Left lung (tissue), 10 donors: ENCODE data around the gene AKR1B1. TPM values are rescaled to one million over a fixed set of nuclear protein-coding genes. Genes with fewer than 3 reads are reported as not detected.
A peak's percentile ranks its signal among the peaks of the same experiment; 100 is the strongest.

Experiments used
- ATAC-seq: fragments of 200-7000 bp; cut with Tn5 transposase; one replicate; pipeline ENCODE4 v1.9.1; 2020; ENCODE audit warnings: moderate library complexity
- DNase-seq, 4 donors: peaks; one replicate each; pipeline ENCODE4 v3.0.0-alpha.2; 2013 to 2020
- H3K27ac ChIP-seq, 2 donors: fragments of 200-600 bp; sonication (generic) in 1 of 2; one replicate each; pipeline versions ENCODE4 v1.5.0 to v1.8.0; 2020 to 2021
- H3K27me3 ChIP-seq, 2 donors: fragments of 200-600 bp; sonication (generic) in 1 of 2; one replicate each; pipeline versions ENCODE4 v1.5.0 to v1.8.0; 2020 to 2021
- H3K36me3 ChIP-seq, 2 donors: fragments of 200-600 bp; sonication (generic) in 1 of 2; one replicate each; pipeline versions ENCODE4 v1.5.0 to v1.8.0; 2020 to 2021
- H3K4me1 ChIP-seq, 2 donors: fragments of 200-600 bp; one replicate each; pipeline ENCODE4 v1.8.0; 2021
- H3K4me3 ChIP-seq, 2 donors: fragments of 200-600 bp; sonication (generic) in 1 of 2; one replicate each; pipeline versions ENCODE4 v1.5.0 to v1.8.0; 2020 to 2021; ENCODE audit warnings: mild to moderate bottlenecking in 1 of 2
- H3K9me3 ChIP-seq, 2 donors: fragments of 200-600 bp; sonication (generic) in 1 of 2; one replicate each; pipeline versions ENCODE4 v1.5.0 to v1.8.0; 2020 to 2021
- CTCF ChIP-seq, 2 donors: fragments of 200-600 bp; sonication (generic) in 1 of 2; IDR thresholded peaks; one replicate each; pipeline versions ENCODE4 v1.5.0 to v1.8.0; 2021; ENCODE audit warnings: antibody characterized with exemption in 2 of 2
- intact Hi-C, 2 donors: fragments of 100-400 bp; cut with DNase I; formaldehyde crosslinking; loops; one replicate each; pipeline versions ENCODE4 v1.11.2 to v1.14.2; 2022
- polyA plus RNA-seq, 6 donors: library from polyadenylated mRNA; unstranded; fragments of 120-200 nt; gene quantifications; one replicate each; pipeline ENCODE4 v1.2.1, GENCODE V29; 2013; ENCODE audit not compliant: insufficient read length in 6 of 6
- total RNA-seq, 2 donors: library from RNA; stranded (reverse); fragmentation: NEBNext Ultra II Directional; extraction: Animal tissue kit (Norgen Biotek cat#: 25700); gene quantifications; one replicate each; pipeline ENCODE4 v1.2.1, GENCODE V29; 2021
- donor health status: DM: no; HTN: yes; CAD: no.
- donor health status: DM: no; HTN: no; CAD: no.

Gene AKR1B1
- total and polyA plus RNA-seq, 8 donors: 63.8 to 85.0 (median 69.3) TPM

- H3K27ac ChIP-seq: no peak overlapping the region
- no peaks in the 10 kb centered on the region for H3K27me3 ChIP-seq
- DNase-seq (no peak), ATAC-seq (no peak)
- intact Hi-C loops: no loop called here
- H3K4me3 ChIP-seq: no peak overlapping the region
- peaks cover 0 to 2% of the 10 kb centered on the region in 2 donors for H3K9me3 ChIP-seq
- TF ChIP-seq CTCF (IDR thresholded peaks at IDR 0.05): no peak
- H3K36me3 ChIP-seq: no peaks in the 10 kb centered on the region
- no peaks in the 10 kb centered on the region for H3K4me1 ChIP-seq
These were observed 26.3 kb upstream of the AKR1B1 start for GRCh38 chr7:134485203-134485602.

GRCh38 chr7:134483296-134483695 lies 24.4 kb upstream of the AKR1B1 start:
- H3K4me3 ChIP-seq: no peak overlapping the region
- no peak for DNase-seq
- intact Hi-C loops: no loop called here

GRCh38 chr7:134482858-134483257 lies 24.0 kb upstream of the AKR1B1 start:
- ATAC-seq (no peak), DNase-seq (no peak)
- no peak overlapping the region for H3K27ac ChIP-seq
- H3K36me3 ChIP-seq: no peaks in the 10 kb centered on the region
- peaks cover 0 to 1% of the 10 kb centered on the region in 2 donors for H3K9me3 ChIP-seq
- no peaks in the 10 kb centered on the region for H3K27me3 ChIP-seq
- H3K4me3 ChIP-seq: no peak overlapping the region
- TF ChIP-seq CTCF (IDR thresholded peaks at IDR 0.05): no peak
- no peaks in the 10 kb centered on the region for H3K4me1 ChIP-seq
- intact Hi-C loops: no loop called here

More at GRCh38 chr7:134483296-134483695, 24.4 kb upstream of the AKR1B1 start:
- ATAC-seq: no peak
- H3K36me3 ChIP-seq: no peaks in the 10 kb centered on the region
- H3K27ac ChIP-seq: no peak overlapping the region
- no peak for TF ChIP-seq CTCF (IDR thresholded peaks at IDR 0.05)
- peaks cover 0 to 2% of the 10 kb centered on the region in 2 donors for H3K9me3 ChIP-seq
- H3K4me1 ChIP-seq: no peaks in the 10 kb centered on the region
- H3K27me3 ChIP-seq: no peaks in the 10 kb centered on the region

GRCh38 chr7:134481167-134481566 lies 22.3 kb upstream of the AKR1B1 start:
- ATAC-seq: no peak
- no peak for DNase-seq
- H3K27ac ChIP-seq: no peak overlapping the region
- H3K9me3 ChIP-seq: no peaks in the 10 kb centered on the region
- no peaks in the 10 kb centered on the region for H3K4me1 ChIP-seq
- no peak for TF ChIP-seq CTCF (IDR thresholded peaks at IDR 0.05)
- no peak overlapping the region for H3K4me3 ChIP-seq
- no peaks in the 10 kb centered on the region for H3K27me3 ChIP-seq
- intact Hi-C loops: no loop called here
- H3K36me3 ChIP-seq: no peaks in the 10 kb centered on the region

- no peaks in the 10 kb centered on the region for H3K27me3 ChIP-seq
- ATAC-seq (peak; percentile 91), DNase-seq (no peak)
- TF ChIP-seq CTCF (IDR thresholded peaks at IDR 0.05): no peak
- no peak overlapping the region for H3K27ac ChIP-seq
- no peak overlapping the region for H3K4me3 ChIP-seq
- no peaks in the 10 kb centered on the region for H3K36me3 ChIP-seq
- intact Hi-C loops: no loop called here
- H3K4me1 ChIP-seq: no peaks in the 10 kb centered on the region
- H3K9me3 ChIP-seq: no peaks in the 10 kb centered on the region
These were observed 21.8 kb upstream of the AKR1B1 start for GRCh38 chr7:134480730-134481129.
